IMR-90 (cell line): ENCODE results near the gene SPATA21. TPM values are rescaled to one million over a fixed set of nuclear protein-coding genes. Genes with fewer than 3 reads are reported as not detected.

Source experiments
- ATAC-seq: fragments of 200-7000 bp; cut with Tn5 transposase; 2 replicates; pipeline ENCODE4 v1.9.1; 2020; ENCODE audit warnings: low read depth, mild to moderate bottlenecking, moderate library complexity
- BruUV-seq: library from RNA; stranded (reverse); fragments of 400-500 nt; replicated peaks from 2 replicates; lab custom pipeline; 2021; lab: Mats Ljungman, UMichigan
- CTCF ChIA-PET: fragments of 300-600 bp; formaldehyde crosslinking; extraction: SDS; loops from one replicate; lab custom pipeline; 2021; ENCODE audit warnings: antibody characterized with exemption; lab: Yijun Ruan, JAX
- POLR2A ChIA-PET: fragments of 300-600 bp; sonication (Branson Sonifier 250); formaldehyde crosslinking; loops from one replicate; lab custom pipeline; 2022; ENCODE audit warnings: antibody characterized with exemption; ENCODE audit not compliant: unreplicated experiment; lab: Charles Lee
- DNase-seq: peaks from one replicate; pipeline ENCODE4 v3.0.0; 2013
- H2AFZ ChIP-seq: replicated peaks from 2 replicates; pipeline ENCODE3; 2013; ENCODE audit warnings: low read length, mild to moderate bottlenecking; ENCODE audit not compliant: poor library complexity
- H2AK5ac ChIP-seq: 2 replicates; pipeline ENCODE4 v1.6.1; 2013; ENCODE audit warnings: low read depth, low read length, inconsistent platforms
- H2AK9ac ChIP-seq: replicated peaks from 2 replicates; pipeline ENCODE3; 2013; ENCODE audit warnings: mild to moderate bottlenecking, low read depth, low read length, moderate library complexity; ENCODE audit not compliant: poor library complexity
- H2BK120ac ChIP-seq: 2 replicates; pipeline ENCODE4 v1.6.1; 2013; ENCODE audit warnings: low read depth, low read length, inconsistent platforms
- H2BK15ac ChIP-seq: 3 replicates; pipeline ENCODE4 v1.6.1; 2013; ENCODE audit warnings: low read depth, low read length, inconsistent platforms
- H2BK20ac ChIP-seq: 2 replicates; pipeline ENCODE4 v1.6.1; 2013; ENCODE audit warnings: low read depth, mild to moderate bottlenecking, inconsistent platforms, low read length, moderate library complexity
- H2BK5ac ChIP-seq: 2 replicates; pipeline ENCODE4 v1.6.1; 2013; ENCODE audit warnings: mild to moderate bottlenecking, low read depth, low read length, inconsistent platforms; ENCODE audit not compliant: poor library complexity, severe bottlenecking
- H3K14ac ChIP-seq: replicated peaks from 2 replicates; pipeline ENCODE4 v1.6.1; 2013; ENCODE audit warnings: low read depth, low read length, inconsistent platforms
- H3K18ac ChIP-seq: 2 replicates; pipeline ENCODE4 v1.6.1; 2013; ENCODE audit warnings: low read depth, low read length, control low read depth
- H3K23ac ChIP-seq: 2 replicates; pipeline ENCODE4 v1.6.1; 2013; ENCODE audit warnings: low read depth, low read length, inconsistent platforms
- H3K27ac ChIP-seq: 2 replicates; pipeline ENCODE4 v1.5.1; 2013; ENCODE audit warnings: mild to moderate bottlenecking, control low read depth, low read length; ENCODE audit not compliant: insufficient read depth
- H3K27me3 ChIP-seq: 2 replicates; pipeline ENCODE4 v1.6.1; 2013; ENCODE audit warnings: low read length; ENCODE audit not compliant: control insufficient read depth, insufficient read depth
- H3K36me3 ChIP-seq: 2 replicates; pipeline ENCODE4 v1.6.1; 2013; ENCODE audit warnings: low read length, mixed read lengths; ENCODE audit not compliant: control insufficient read depth, insufficient read depth
- H3K4ac ChIP-seq: 2 replicates; pipeline ENCODE4 v1.6.1; 2013; ENCODE audit warnings: low read depth, low read length, inconsistent platforms
- H3K4me1 ChIP-seq: 2 replicates; pipeline ENCODE4 v1.6.1; 2013; ENCODE audit warnings: low read length, mixed read lengths; ENCODE audit not compliant: control insufficient read depth, insufficient read depth
- H3K4me2 ChIP-seq: 2 replicates; pipeline ENCODE4 v1.6.1; 2013; ENCODE audit warnings: low read depth, mild to moderate bottlenecking, control low read depth, low read length, moderate library complexity
- H3K4me3 ChIP-seq: 2 replicates; pipeline ENCODE4 v1.5.1; 2013; ENCODE audit warnings: low read depth, mild to moderate bottlenecking, control low read depth, low read length, moderate library complexity; ENCODE audit not compliant: insufficient read depth
- H3K56ac ChIP-seq: 2 replicates; pipeline ENCODE4 v1.6.1; 2013; ENCODE audit warnings: low read length, inconsistent platforms; ENCODE audit not compliant: insufficient read depth; ENCODE audit errors: extremely low read depth
- H3K79me1 ChIP-seq, 2 experiments: 2 replicates each; pipeline ENCODE4 v1.6.1; 2013; ENCODE audit warnings: low read length in 2 of 2, inconsistent platforms in 1 of 2, low read depth in 1 of 2
- H3K9ac ChIP-seq: 2 replicates; pipeline ENCODE4 v1.6.1; 2013; ENCODE audit warnings: low read depth, low read length, control low read depth
- H3K9me1 ChIP-seq: 2 replicates; pipeline ENCODE4 v1.6.1; 2013; ENCODE audit warnings: low read length, inconsistent platforms; ENCODE audit not compliant: insufficient read depth
- H3K9me3 ChIP-seq: 2 replicates; pipeline ENCODE4 v1.6.1; 2013; ENCODE audit warnings: low read length; ENCODE audit not compliant: control insufficient read depth, insufficient read depth
- H4K20me1 ChIP-seq: 2 replicates; pipeline ENCODE4 v1.6.1; 2013; ENCODE audit warnings: low read length, inconsistent platforms; ENCODE audit not compliant: insufficient read depth
- H4K5ac ChIP-seq: 2 replicates; pipeline ENCODE4 v1.6.1; 2013; ENCODE audit warnings: mild to moderate bottlenecking, low read depth, low read length, control low read depth
- H4K8ac ChIP-seq, 2 experiments: 2 replicates each; pipeline ENCODE4 v1.6.1; 2013; ENCODE audit warnings: low read depth in 2 of 2, low read length in 2 of 2, control low read depth in 1 of 2, inconsistent platforms in 1 of 2
- H4K91ac ChIP-seq: 2 replicates; pipeline ENCODE4 v1.6.1; 2013; ENCODE audit warnings: low read depth, low read length, inconsistent platforms; ENCODE audit not compliant: insufficient read depth
- BHLHE40 ChIP-seq: fragments of 150-350 bp; IDR thresholded peaks from 2 replicates; pipeline ENCODE4 v1.6.1; 2016; ENCODE audit warnings: mild to moderate bottlenecking, low read depth, low read length
- CHD1 ChIP-seq: IDR thresholded peaks from 2 replicates; pipeline ENCODE4 v1.6.1; 2012; ENCODE audit warnings: low read depth, low read length, improper control_type of control experiment
- CTCF ChIP-seq: conservative IDR thresholded peaks from 2 replicates; pipeline ENCODE4 v1.5.1; 2012; ENCODE audit warnings: mild to moderate bottlenecking, low read depth, low read length, improper control_type of control experiment
- ELK1 ChIP-seq: fragments of 150-350 bp; IDR thresholded peaks from 2 replicates; pipeline ENCODE4 v1.6.1; 2016; ENCODE audit warnings: low read depth, mild to moderate bottlenecking, low read length, moderate library complexity, borderline replicate concordance
- FOS ChIP-seq: fragments of 150-350 bp; IDR thresholded peaks from 2 replicates; pipeline ENCODE4 v1.6.1; 2016; ENCODE audit warnings: low read depth, low read length
- MAFK ChIP-seq: IDR thresholded peaks from 2 replicates; pipeline ENCODE4 v1.6.1; 2012; ENCODE audit warnings: low read depth, low read length, improper control_type of control experiment
- MXI1 ChIP-seq: IDR thresholded peaks from 2 replicates; pipeline ENCODE4 v1.6.1; 2012; ENCODE audit warnings: low read depth, mild to moderate bottlenecking, low read length, moderate library complexity, borderline replicate concordance
- NFE2L2 ChIP-seq: fragments of 150-350 bp; IDR thresholded peaks from 2 replicates; pipeline ENCODE4 v1.6.1; 2016; ENCODE audit warnings: low read depth, mild to moderate bottlenecking, low read length
- RAD21 ChIP-seq: IDR thresholded peaks from 2 replicates; pipeline ENCODE4 v1.6.1; 2012; ENCODE audit warnings: low read length, improper control_type of control experiment
- RCOR1 ChIP-seq: IDR thresholded peaks from 2 replicates; pipeline ENCODE4 v1.6.1; 2012; ENCODE audit warnings: mild to moderate bottlenecking, low read length, improper control_type of control experiment; ENCODE audit not compliant: insufficient replicate concordance
- RFX5 ChIP-seq: IDR thresholded peaks from 2 replicates; pipeline ENCODE4 v1.8.0; 2012; ENCODE audit warnings: low read depth, mild to moderate bottlenecking, low read length, moderate library complexity
- SMC3 ChIP-seq: fragments of 150-350 bp; IDR thresholded peaks from 2 replicates; pipeline ENCODE4 v1.6.1; 2016; ENCODE audit warnings: low read depth, mild to moderate bottlenecking, antibody characterized with exemption, low read length, moderate library complexity
- USF2 ChIP-seq: fragments of 150-350 bp; IDR thresholded peaks from 2 replicates; pipeline ENCODE4 v1.6.1; 2017; ENCODE audit warnings: mild to moderate bottlenecking, antibody characterized with exemption, low read length, low read depth
- WGBS, 2 experiments: methylation state at CpG; one replicate each; pipeline versions ENCODE4 v1.1.5 to v1.1.7; 2013; ENCODE audit warnings: missing lambda C conversion rate in 2 of 2; ENCODE audit not compliant: insufficient read length in 1 of 2; ENCODE audit errors: extremely low coverage in 2 of 2; 5-methylcytosine and 5-hydroxymethylcytosine counted together
- dilution Hi-C: fragments of 300-500 bp; cut with HindIII; formaldehyde crosslinking; loops from one replicate; pipeline ENCODE4 v1.14.3; 2018; ENCODE audit warnings: low sequenced_read_pairs; ENCODE audit not compliant: unreplicated experiment
- in situ Hi-C: fragments of 300-500 bp; cut with MboI; formaldehyde crosslinking; loops from 3 replicates; pipeline ENCODE4 v1.14.3; 2019; ENCODE audit warnings: low sequenced_read_pairs, inconsistent platforms, mixed read lengths
- intact Hi-C: fragments of 100-400 bp; cut with micrococcal nuclease; formaldehyde crosslinking; loops from 2 replicates; pipeline ENCODE4 v1.10.0; 2022
- polyA plus RNA-seq, 3 experiments: library from polyadenylated mRNA; depleted of rRNA; stranded (reverse); fragments of >200 nt; gene quantifications; 2 replicates each; pipeline ENCODE4 v1.2.3, GENCODE V29; 2012; ENCODE audit warnings: low replicate concordance in 1 of 3
- total RNA-seq: library from RNA; depleted of rRNA; stranded (reverse); fragments of >200 nt; gene quantifications from 2 replicates; pipeline ENCODE4 v1.2.3, GENCODE V29; 2012

The SPATA21 gene
- total and polyA plus RNA-seq, 2 of the 4 experiments (the other 2 are of a cell fraction) = not detected

GRCh38 chr1:16392740-16393569, 44.3 kb downstream of the SPATA21 start:
- no peak overlapping the region for H3K4me2 ChIP-seq
- peaks cover 26% of the 10 kb centered on the region for H3K36me3 ChIP-seq
- H2AK5ac ChIP-seq = no peak overlapping the region
- H2BK5ac ChIP-seq = no peak overlapping the region
- peaks cover 25% of the 10 kb centered on the region for H3K4me1 ChIP-seq
- BruUV-seq = no TSS peak
- dilution Hi-C loops (no loop called here), in situ Hi-C loops (no loop called here), intact Hi-C loops (no loop called here)
- peaks cover 28 to 82% of the 10 kb centered on the region in 2 experiments; a peak in 3 of 4 replicates for H3K79me1 ChIP-seq
- H3K23ac ChIP-seq = no peak overlapping the region
- H2AFZ ChIP-seq = no peak overlapping the region
- H3K14ac ChIP-seq = no peak overlapping the region
- no peak overlapping the region for H3K27ac ChIP-seq
- H3K27me3 ChIP-seq = no peaks in the 10 kb centered on the region
- WGBS, 2 experiments = 91% methylated on average over 14 of the region's 21 CpGs; no CpG with 5 or more reads in 1 of the 2 experiments
- H2AK9ac ChIP-seq = peak overlapping the region; percentile 75
- peaks cover 53% of the 10 kb centered on the region for H4K20me1 ChIP-seq
- H3K9me3 ChIP-seq = no peaks in the 10 kb centered on the region
- CTCF ChIA-PET = no interaction called here
- no peak overlapping the region; the same call in 1 of the 2 replicates for H4K91ac ChIP-seq
- POLR2A ChIA-PET = no interaction called here
- no peak overlapping the region for H3K4ac ChIP-seq
- peaks cover 37% of the 10 kb centered on the region for H3K9me1 ChIP-seq
- no peak overlapping the region for H3K9ac ChIP-seq
- DNase-seq (peak; percentile 38), ATAC-seq (no peak)
- no peak for TF ChIP-seq BHLHE40
- no peak for TF ChIP-seq RAD21
- TF ChIP-seq RFX5 = no peak
- TF ChIP-seq MXI1 = no peak
- no peak for TF ChIP-seq FOS
- no peak for TF ChIP-seq CTCF
- TF ChIP-seq ELK1 = no peak
- no peak for TF ChIP-seq SMC3
- TF ChIP-seq RCOR1 = no peak
- TF ChIP-seq NFE2L2 = no peak
- TF ChIP-seq USF2 = no peak
- TF ChIP-seq CHD1 = no peak
- no peak for TF ChIP-seq MAFK
- no peak overlapping the region for H3K18ac ChIP-seq
- no peak overlapping the region; the same call in 1 of the 2 replicates for H2BK20ac ChIP-seq
- no peak overlapping the region for H3K4me3 ChIP-seq
- no peak overlapping the region for H3K56ac ChIP-seq
- H2BK120ac ChIP-seq = no peak overlapping the region
- H2BK15ac ChIP-seq = no peak overlapping the region
- no peak overlapping the region for H4K5ac ChIP-seq
- no peak overlapping the region for H4K8ac ChIP-seq
